Spleen (tissue), 11 donors: ENCODE data around the gene CIRBP. TPM values are rescaled to one million over a fixed set of nuclear protein-coding genes. Genes with fewer than 3 reads are reported as not detected.
A peak's percentile ranks its signal among the peaks of the same experiment; 100 is the strongest.

Experiments
- DNase-seq: peaks from one replicate; pipeline ENCODE4 v3.0.0-alpha.2; 2020
- H3K27ac ChIP-seq, 8 donors: fragments of 200-600 bp; sonication (generic) in 7 of 8; 1 replicate in 4 of 8; 2 replicates in 4 of 8; pipeline versions ENCODE4 v1.5.0 to v1.8.0; 2016 to 2021; ENCODE audit warnings: inconsistent platforms in 4 of 8, mild to moderate bottlenecking in 4 of 8, moderate library complexity in 1 of 8
- H3K27me3 ChIP-seq, 7 donors: fragments of 200-600 bp; sonication (generic) in 6 of 7; replicated peaks in 1 of 7; 1 replicate in 4 of 7; 2 replicates in 3 of 7; pipeline versions ENCODE4 v1.5.0 to v1.8.0; 2016 to 2021; ENCODE audit warnings: inconsistent platforms in 3 of 7, mild to moderate bottlenecking in 1 of 7
- H3K36me3 ChIP-seq, 6 donors: fragments of 200-600 bp; sonication (generic) in 5 of 6; 1 replicate in 4 of 6; 2 replicates in 2 of 6; pipeline versions ENCODE4 v1.5.0 to v1.8.0; 2016 to 2021; ENCODE audit warnings: inconsistent platforms in 2 of 6
- H3K4me1 ChIP-seq, 6 donors: fragments of 200-600 bp; sonication (generic) in 5 of 6; 1 replicate in 3 of 6; 2 replicates in 3 of 6; pipeline versions ENCODE4 v1.5.0 to v1.8.0; 2016 to 2021; ENCODE audit warnings: inconsistent platforms in 3 of 6
- H3K4me3 ChIP-seq, 8 donors: fragments of 200-600 bp; sonication (generic) in 7 of 8; 1 replicate in 4 of 8; 2 replicates in 4 of 8; pipeline versions ENCODE4 v1.5.0 to v1.8.0; 2016 to 2021; ENCODE audit warnings: inconsistent platforms in 4 of 8, mild to moderate bottlenecking in 4 of 8, moderate library complexity in 2 of 8
- H3K9me3 ChIP-seq, 8 donors: fragments of 200-600 bp; sonication (generic) in 7 of 8; 1 replicate in 4 of 8; 2 replicates in 4 of 8; pipeline versions ENCODE4 v1.5.0 to v1.8.0; 2016 to 2021; ENCODE audit warnings: inconsistent platforms in 4 of 8
- POLR2A ChIP-seq, 3 donors: fragments of 450-650 bp; IDR thresholded peaks; one replicate each; pipeline ENCODE4 v1.5.1; 2017; ENCODE audit warnings: antibody characterized with exemption in 3 of 3, mild to moderate bottlenecking in 1 of 3
- POLR2AphosphoS5 ChIP-seq, 3 donors: sonication (generic); formaldehyde crosslinking; IDR thresholded peaks; one replicate each; pipeline ENCODE4 v1.5.1; 2017; ENCODE audit warnings: antibody characterized with exemption in 3 of 3
- WGBS, 5 donors: extraction: QIAGEN DNeasy Blood & Tissue Kit in 3 of 5; methylation state at CpG; one replicate each; pipeline versions ENCODE4 v1.1.5 to v1.1.7; 2013 to 2018; 5-methylcytosine and 5-hydroxymethylcytosine counted together
- intact Hi-C: fragments of 100-400 bp; cut with DNase I; formaldehyde crosslinking; loops from one replicate; pipeline ENCODE4 v1.15.0; 2023; ENCODE audit warnings: low total_unique reads
- polyA plus RNA-seq, 3 donors: library from polyadenylated mRNA; stranded (reverse); fragments of 200-250 nt; gene quantifications; one replicate each; pipeline ENCODE4 v1.2.1, GENCODE V29; 2013
- total RNA-seq, 7 donors: library from RNA; depleted of rRNA in 3 of 7; stranded (reverse); fragments of >200 nt in 3 of 7; fragmentation: NEBNext Ultra II Directional in 4 of 7; extraction: Animal tissue kit (Norgen Biotek cat#: 25700) in 4 of 7; gene quantifications; one replicate each; pipeline versions ENCODE4 v1.1.0 to v1.2.1, GENCODE V29; 2016 to 2021
- TF ChIP-seq, protein P1 (sequence below), 11 experiments: fragments of 200-600 bp in 7 of 11; fragments of 450-650 bp in 4 of 11; sonication (generic) in 4 of 11; IDR thresholded peaks in 8 of 11; conservative IDR thresholded peaks in 3 of 11; 1 replicate in 7 of 11; 2 replicates in 4 of 11; pipeline versions ENCODE4 v1.4.0 to v1.8.0; 2016 to 2021; ENCODE audit warnings: antibody characterized with exemption in 11 of 11, inconsistent platforms in 4 of 11, mild to moderate bottlenecking in 1 of 11
- donor health status: healthy with polysubstance abuse.
- donor health status: DM: no; HTN: no; CAD: no; lungs with moderate emphysema.
- donor health status: DM: no; HTN: no; CAD: no.
- donor health status: Bipolar disorder and iron deficiency.
- donor health status: healthy.
- donor health status: DM: no; HTN: no; CAD: no.
- donor health status: DM: yes; HTN: yes; CAD: no.

Gene CIRBP
- total and polyA plus RNA-seq, 10 donors, result 333 to 894 (median 516) TPM

- Histone ChIP-seq H3K27me3 (peaks cover 0 to 51% (median 18%) of the 10 kb centered on the region in 7 donors), H3K36me3 (peaks cover 0 to 15% (median 0%) of the 10 kb centered on the region in 6 donors), H3K4me3 (peak overlapping the region in 7 of 8 donors; percentile 8 to 97 (median 62)), H3K4me1 (peaks cover 45 to 85% (median 72%) of the 10 kb centered on the region in 6 donors), H3K9me3 (no peaks in the 10 kb centered on the region), H3K27ac (peak overlapping the region in 7 of 8 donors; percentile 55 to 100 (median 66))
- 2 to 15% (median 13%) methylated on average over 41 to 84 of the region's 84 CpGs for WGBS, 5 donors
- intact Hi-C loops, result no loop called here
- DNase-seq, result peak; percentile 95
- TF ChIP-seq POLR2A (IDR thresholded peaks at IDR 0.05) (no peak), POLR2AphosphoS5 (IDR thresholded peaks at IDR 0.05) (peak in 2 of 3 donors; percentile 64)
- TF ChIP-seq, protein P1, sequence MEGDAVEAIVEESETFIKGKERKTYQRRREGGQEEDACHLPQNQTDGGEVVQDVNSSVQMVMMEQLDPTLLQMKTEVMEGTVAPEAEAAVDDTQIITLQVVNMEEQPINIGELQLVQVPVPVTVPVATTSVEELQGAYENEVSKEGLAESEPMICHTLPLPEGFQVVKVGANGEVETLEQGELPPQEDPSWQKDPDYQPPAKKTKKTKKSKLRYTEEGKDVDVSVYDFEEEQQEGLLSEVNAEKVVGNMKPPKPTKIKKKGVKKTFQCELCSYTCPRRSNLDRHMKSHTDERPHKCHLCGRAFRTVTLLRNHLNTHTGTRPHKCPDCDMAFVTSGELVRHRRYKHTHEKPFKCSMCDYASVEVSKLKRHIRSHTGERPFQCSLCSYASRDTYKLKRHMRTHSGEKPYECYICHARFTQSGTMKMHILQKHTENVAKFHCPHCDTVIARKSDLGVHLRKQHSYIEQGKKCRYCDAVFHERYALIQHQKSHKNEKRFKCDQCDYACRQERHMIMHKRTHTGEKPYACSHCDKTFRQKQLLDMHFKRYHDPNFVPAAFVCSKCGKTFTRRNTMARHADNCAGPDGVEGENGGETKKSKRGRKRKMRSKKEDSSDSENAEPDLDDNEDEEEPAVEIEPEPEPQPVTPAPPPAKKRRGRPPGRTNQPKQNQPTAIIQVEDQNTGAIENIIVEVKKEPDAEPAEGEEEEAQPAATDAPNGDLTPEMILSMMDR (IDR thresholded peaks at IDR 0.05 in 8 of 11, conservative IDR thresholded peaks at IDR 0.05 in 3 of 11), result peak; percentile 48 to 99 (median 93)
Measured at GRCh38 chr19:1239796-1240737, 29.1 kb upstream of the CIRBP start.

- intact Hi-C loops, result no loop called here
- H3K4me1 ChIP-seq, result peaks cover 50 to 94% (median 81%) of the 10 kb centered on the region in 6 donors
- DNase-seq, result no peak
- TF ChIP-seq POLR2A (IDR thresholded peaks at IDR 0.05) (no peak), POLR2AphosphoS5 (IDR thresholded peaks at IDR 0.05) (no peak)
- TF ChIP-seq, protein P1 (IDR thresholded peaks at IDR 0.05 in 8 of 11, conservative IDR thresholded peaks at IDR 0.05 in 3 of 11), result no peak
- peaks cover 0 to 44% (median 18%) of the 10 kb centered on the region in 7 donors for H3K27me3 ChIP-seq
- WGBS, 5 donors, result 59 to 71% (median 60%) methylated on average over 14 to 15 of the region's 15 CpGs
- H3K4me3 ChIP-seq, result peak overlapping the region in 6 of 8 donors; percentile 62 to 97 (median 84)
- peaks cover 0 to 15% (median 0%) of the 10 kb centered on the region in 6 donors for H3K36me3 ChIP-seq
- H3K27ac ChIP-seq, result peak overlapping the region in 6 of 8 donors; percentile 85 to 100 (median 92)
- H3K9me3 ChIP-seq, result no peaks in the 10 kb centered on the region
Measured at GRCh38 chr19:1240925-1241324, 28.2 kb upstream of the CIRBP start.

GRCh38 chr19:1241417-1242095 is 27.6 kb upstream of the CIRBP start, which contains the start of gene ATP5F1D:
Gene ATP5F1D, plus strand, starts transcription at chr19:1241751. Its CDS starts 100 bp downstream, at chr19:1241851.
- H3K27me3 ChIP-seq, result peaks cover 0 to 37% (median 14%) of the 10 kb centered on the region in 7 donors
- peak in 1 of 3 donors; percentile 25 for TF ChIP-seq POLR2A (IDR thresholded peaks at IDR 0.05)
- TF ChIP-seq POLR2AphosphoS5 (IDR thresholded peaks at IDR 0.05), result peak; percentile 88 to 93 (median 91)
- TF ChIP-seq, protein P1 (IDR thresholded peaks at IDR 0.05 in 8 of 11, conservative IDR thresholded peaks at IDR 0.05 in 3 of 11), result peak in 2 of 11 experiments; percentile 13 to 27
- H3K27ac ChIP-seq, result peak within 1 kb of the TSS; percentile 85 to 100 (median 92)
- intact Hi-C loops, result no loop called here
- peaks cover 52 to 94% (median 87%) of the 10 kb centered on the region in 6 donors for H3K4me1 ChIP-seq
- H3K36me3 ChIP-seq, result peaks cover 0 to 15% (median 0%) of the 10 kb centered on the region in 6 donors
- 0 to 1% (median 1%) methylated on average over 51 to 79 of the region's 79 CpGs for WGBS, 5 donors
- peak within 1 kb of the TSS; percentile 62 to 97 (median 78) for H3K4me3 ChIP-seq
- H3K9me3 ChIP-seq, result no peaks in the 10 kb centered on the region
- peak; percentile 98 for DNase-seq
